Prostate gland (tissue), 2 donors: Measurements from ENCODE around the gene LPCAT4.

ENCODE experiments used
- CTCF ChIP-seq, 4 experiments: fragments of 200-600 bp in 2 of 4; fragments of 450-650 bp in 2 of 4; sonication (generic) in 2 of 4; IDR thresholded peaks; 1 replicate in 3 of 4; 2 replicates in 1 of 4; pipeline ENCODE4 v1.5.1; 2016 to 2019; ENCODE audit warnings: antibody characterized with exemption in 4 of 4, mild to moderate bottlenecking in 2 of 4, moderate library complexity in 2 of 4
- POLR2A ChIP-seq: fragments of 450-650 bp; IDR thresholded peaks from one replicate; pipeline ENCODE4 v1.6.1; 2016; ENCODE audit warnings: antibody characterized with exemption, mild to moderate bottlenecking
- POLR2AphosphoS5 ChIP-seq: sonication (generic); formaldehyde crosslinking; IDR thresholded peaks from one replicate; pipeline ENCODE4 v1.6.1; 2017; ENCODE audit warnings: antibody characterized with exemption

GRCh38 chr15:34334672-34335071 is 32.3 kb downstream of the LPCAT4 start:
- no peak for TF ChIP-seq CTCF (IDR thresholded peaks at IDR 0.05)
- no peak for TF ChIP-seq POLR2A
- TF ChIP-seq POLR2AphosphoS5: no peak
